Mucosa of rectum (tissue), 2 donors: ENCODE results near the gene OLIG3.

Source experiments
- H3K27ac ChIP-seq, 2 donors: one replicate each; pipeline ENCODE4 v1.7.0; 2013; ENCODE audit warnings: inconsistent platforms in 2 of 2, low read depth in 2 of 2, low read length in 2 of 2
- H3K27me3 ChIP-seq, 2 donors: one replicate each; pipeline ENCODE4 v1.7.0; 2013; ENCODE audit warnings: low read length in 2 of 2; ENCODE audit not compliant: control insufficient read depth in 2 of 2, insufficient read depth in 2 of 2
- H3K36me3 ChIP-seq, 2 donors: one replicate each; pipeline ENCODE4 v1.7.0; 2013; ENCODE audit warnings: low read length in 2 of 2; ENCODE audit not compliant: control insufficient read depth in 2 of 2, insufficient read depth in 2 of 2
- H3K4me1 ChIP-seq, 2 donors: one replicate each; pipeline ENCODE4 v1.7.0; 2013; ENCODE audit warnings: low read length in 2 of 2, mild to moderate bottlenecking in 1 of 2; ENCODE audit not compliant: control insufficient read depth in 2 of 2, insufficient read depth in 2 of 2
- H3K4me3 ChIP-seq, 2 donors: one replicate each; pipeline ENCODE4 v1.7.0; 2013; ENCODE audit warnings: low read length in 2 of 2
- H3K9ac ChIP-seq, 2 donors: one replicate each; pipeline ENCODE4 v1.7.0; 2013; ENCODE audit warnings: low read length in 2 of 2, low read depth in 1 of 2, mild to moderate bottlenecking in 1 of 2
- H3K9me3 ChIP-seq, 2 donors: one replicate each; pipeline ENCODE4 v1.7.0; 2013; ENCODE audit warnings: low read length in 2 of 2; ENCODE audit not compliant: control insufficient read depth in 2 of 2
- donor health status: healthy.
- donor health status: Normal muscosa, but diverticular disease.

Gene OLIG3

GRCh38 chr6:137520520-137520919 is 26.3 kb upstream of the OLIG3 start:
- Histone ChIP-seq H3K27ac (no peak overlapping the region), H3K4me1 (no peaks in the 10 kb centered on the region), H3K4me3 (no peak overlapping the region), H3K36me3 (no peaks in the 10 kb centered on the region), H3K9ac (no peak overlapping the region), H3K27me3 (peaks cover 7 to 12% of the 10 kb centered on the region in 2 donors), H3K9me3 (no peaks in the 10 kb centered on the region)

GRCh38 chr6:137519629-137520176 is 25.5 kb upstream of the OLIG3 start:
- H3K4me3 ChIP-seq = no peak overlapping the region
- no peaks in the 10 kb centered on the region for H3K9me3 ChIP-seq
- H3K27ac ChIP-seq = no peak overlapping the region
- H3K4me1 ChIP-seq = no peaks in the 10 kb centered on the region
- H3K27me3 ChIP-seq = peaks cover 15 to 16% of the 10 kb centered on the region in 2 donors
- no peak overlapping the region for H3K9ac ChIP-seq
- no peaks in the 10 kb centered on the region for H3K36me3 ChIP-seq

- no peaks in the 10 kb centered on the region for H3K4me1 ChIP-seq
- no peak overlapping the region for H3K27ac ChIP-seq
- no peak overlapping the region for H3K4me3 ChIP-seq
- H3K9me3 ChIP-seq = no peaks in the 10 kb centered on the region
- H3K9ac ChIP-seq = no peak overlapping the region
- H3K27me3 ChIP-seq = peaks cover 19 to 21% of the 10 kb centered on the region in 2 donors
- H3K36me3 ChIP-seq = no peaks in the 10 kb centered on the region
Measured at GRCh38 chr6:137518386-137518983, 24.3 kb upstream of the OLIG3 start.

GRCh38 chr6:137514418-137514817 is 20.2 kb upstream of the OLIG3 start:
- no peaks in the 10 kb centered on the region for H3K9me3 ChIP-seq
- peaks cover 25 to 29% of the 10 kb centered on the region in 2 donors for H3K27me3 ChIP-seq
- no peaks in the 10 kb centered on the region for H3K36me3 ChIP-seq

GRCh38 chr6:137512757-137513605 is 18.8 kb upstream of the OLIG3 start:
- Histone ChIP-seq H3K9ac (no peak overlapping the region), H3K4me3 (no peak overlapping the region), H3K36me3 (no peaks in the 10 kb centered on the region), H3K27me3 (peaks cover 26 to 29% of the 10 kb centered on the region in 2 donors), H3K4me1 (no peaks in the 10 kb centered on the region), H3K27ac (no peak overlapping the region), H3K9me3 (no peaks in the 10 kb centered on the region)

More at GRCh38 chr6:137514418-137514817, 20.2 kb upstream of the OLIG3 start:
- Histone ChIP-seq H3K27ac (no peak overlapping the region), H3K4me3 (no peak overlapping the region), H3K4me1 (no peaks in the 10 kb centered on the region), H3K9ac (no peak overlapping the region)

- Histone ChIP-seq H3K4me3 (no peak overlapping the region), H3K27ac (no peak overlapping the region), H3K36me3 (no peaks in the 10 kb centered on the region), H3K27me3 (peaks cover 21 to 22% of the 10 kb centered on the region in 2 donors), H3K4me1 (no peaks in the 10 kb centered on the region), H3K9me3 (no peaks in the 10 kb centered on the region), H3K9ac (no peak overlapping the region)
Measured at GRCh38 chr6:137510923-137511322, 16.7 kb upstream of the OLIG3 start.

- Histone ChIP-seq H3K9ac (no peak overlapping the region), H3K4me3 (no peak overlapping the region), H3K9me3 (no peaks in the 10 kb centered on the region), H3K4me1 (peaks cover 7 to 8% of the 10 kb centered on the region in 2 donors), H3K36me3 (no peaks in the 10 kb centered on the region), H3K27me3 (peaks cover 56 to 57% of the 10 kb centered on the region in 2 donors), H3K27ac (no peak overlapping the region)
Measured at GRCh38 chr6:137498481-137499190, 4.4 kb upstream of the OLIG3 start.

- H3K4me1 ChIP-seq = peaks cover 7 to 8% of the 10 kb centered on the region in 2 donors
Measured at GRCh38 chr6:137497721-137498463, 3.7 kb upstream of the OLIG3 start.

GRCh38 chr6:137496909-137497720 is 2.9 kb upstream of the OLIG3 start:
- peak overlapping the region; percentile 2 to 42 for H3K4me3 ChIP-seq
- H3K9me3 ChIP-seq = peaks cover 0 to 2% of the 10 kb centered on the region in 2 donors
- no peak overlapping the region for H3K9ac ChIP-seq
- peaks cover 66 to 71% of the 10 kb centered on the region in 2 donors for H3K27me3 ChIP-seq
- peaks cover 7 to 8% of the 10 kb centered on the region in 2 donors for H3K4me1 ChIP-seq
- H3K27ac ChIP-seq = no peak overlapping the region
- no peaks in the 10 kb centered on the region for H3K36me3 ChIP-seq

More at GRCh38 chr6:137497721-137498463, 3.7 kb upstream of the OLIG3 start:
- Histone ChIP-seq H3K9me3 (no peaks in the 10 kb centered on the region), H3K27me3 (peaks cover 61 to 64% of the 10 kb centered on the region in 2 donors), H3K36me3 (no peaks in the 10 kb centered on the region), H3K9ac (no peak overlapping the region), H3K4me3 (peak overlapping the region; percentile 2 to 42), H3K27ac (no peak overlapping the region)
